ENCODE measurements around the gene RNLS.
"Not testable (repeated sequence)": the region's sequence is repeated elsewhere in the genome, so short reads cannot be mapped to it uniquely, and the experiment has no call there.

The RNLS gene

DNA sequence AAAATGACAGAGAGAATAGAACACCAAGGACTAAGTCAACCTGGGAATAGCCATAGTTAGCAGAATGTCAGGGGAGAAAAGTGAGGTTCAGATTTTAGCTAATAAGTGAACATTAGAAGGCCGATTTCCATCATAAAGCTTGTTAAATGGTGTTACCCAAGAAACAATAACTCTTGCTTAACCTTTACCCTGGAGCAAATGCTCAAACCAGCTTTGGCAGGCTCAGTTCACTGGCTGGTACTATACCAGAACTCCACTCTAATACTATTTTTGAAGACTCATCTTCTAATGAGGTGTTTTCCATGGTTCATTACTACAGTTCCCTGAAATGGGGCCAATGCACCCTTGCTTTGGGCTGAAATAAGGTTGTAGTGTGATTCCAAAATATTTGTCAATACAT lies 61.3 kb downstream of the RNLS start:
- no peak for DNase-seq

DNA sequence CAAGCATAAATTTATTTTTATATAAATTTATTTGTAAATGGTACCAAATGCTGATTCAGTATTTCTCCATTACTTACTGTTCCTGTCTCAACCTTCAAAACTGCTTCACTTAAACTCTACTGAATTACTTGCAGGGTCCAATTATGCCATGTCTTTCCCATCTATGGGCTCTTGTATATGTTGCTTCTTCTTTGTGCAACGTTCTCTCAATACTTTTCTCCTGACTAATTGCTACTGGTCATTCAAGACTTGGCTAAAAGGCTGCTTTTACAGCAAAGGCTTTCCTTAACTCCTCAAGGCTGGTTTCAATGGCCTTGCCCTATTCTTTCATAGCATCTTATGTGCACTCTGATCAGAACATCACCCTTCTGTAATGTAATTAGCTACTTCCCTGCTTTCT lies 67.9 kb downstream of the RNLS start:
- DNase-seq: no peak

DNA sequence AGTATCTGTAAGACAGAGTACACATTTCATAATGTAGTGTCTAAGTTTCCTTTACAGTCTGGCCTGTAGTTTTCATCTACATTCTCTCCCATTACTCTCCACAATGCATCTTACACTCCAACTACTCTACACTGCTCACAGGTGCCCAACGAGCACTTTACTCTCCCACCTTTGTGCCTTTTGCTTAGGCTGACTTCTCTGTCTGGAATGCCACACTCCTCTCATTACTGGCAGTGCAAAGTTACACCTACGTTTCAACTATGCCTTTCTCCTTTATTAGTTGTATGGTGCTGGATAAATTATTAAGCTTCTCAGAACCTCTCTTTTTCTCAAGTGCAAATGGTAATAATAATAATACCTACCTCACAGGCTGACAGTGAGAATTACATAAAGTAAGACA lies 70.5 kb downstream of the RNLS start:
- no peak for DNase-seq

DNA sequence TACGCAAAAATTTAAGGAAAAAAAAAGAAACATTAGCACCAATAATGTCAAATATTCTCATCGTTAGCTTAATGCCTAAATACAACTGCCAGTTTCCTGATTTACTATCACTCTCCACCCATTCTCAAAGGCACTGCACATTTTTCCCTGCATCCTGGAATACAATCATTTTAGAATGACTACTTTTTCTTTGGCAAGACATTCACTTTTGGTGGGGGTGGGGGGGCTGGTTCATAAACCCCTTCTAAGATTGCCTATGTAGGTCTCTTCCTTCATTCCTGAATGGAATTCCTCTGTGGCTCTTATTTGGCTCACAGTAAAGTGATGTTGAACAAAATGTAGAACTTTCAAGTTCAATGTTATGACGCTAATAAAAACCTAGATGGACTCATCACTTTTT lies 74.3 kb downstream of the RNLS start:
- DNase-seq: no peak

DNA sequence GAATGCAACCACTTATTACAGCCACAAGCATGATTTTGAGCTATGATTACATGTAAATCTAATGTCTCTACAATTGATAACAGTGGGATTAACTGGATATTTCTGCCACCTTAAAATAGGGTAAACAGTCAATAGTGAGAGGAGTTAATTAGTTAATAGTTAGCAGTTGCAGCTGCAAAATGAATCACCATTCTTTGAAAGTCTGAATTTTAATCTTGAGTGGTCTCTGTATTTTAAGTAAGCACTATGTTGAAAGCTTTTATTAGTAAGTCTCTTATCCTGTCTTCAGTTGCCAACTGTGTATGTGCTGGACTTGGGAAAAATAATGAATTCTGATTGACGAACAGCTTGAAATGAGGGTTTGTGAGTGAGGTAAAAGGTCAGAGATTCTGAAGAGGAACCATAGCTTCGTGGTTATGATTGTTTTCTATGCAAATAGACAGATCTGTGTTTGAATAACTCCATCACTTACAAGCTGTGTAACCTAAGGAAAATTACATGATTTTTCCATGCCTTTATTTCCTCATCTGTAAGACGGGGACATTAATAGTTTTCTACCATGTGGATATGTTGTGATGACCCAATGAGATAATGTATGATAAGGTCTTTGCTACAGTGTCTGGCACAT lies 75.2 kb downstream of the RNLS start:
- DNase-seq: no peak

DNA sequence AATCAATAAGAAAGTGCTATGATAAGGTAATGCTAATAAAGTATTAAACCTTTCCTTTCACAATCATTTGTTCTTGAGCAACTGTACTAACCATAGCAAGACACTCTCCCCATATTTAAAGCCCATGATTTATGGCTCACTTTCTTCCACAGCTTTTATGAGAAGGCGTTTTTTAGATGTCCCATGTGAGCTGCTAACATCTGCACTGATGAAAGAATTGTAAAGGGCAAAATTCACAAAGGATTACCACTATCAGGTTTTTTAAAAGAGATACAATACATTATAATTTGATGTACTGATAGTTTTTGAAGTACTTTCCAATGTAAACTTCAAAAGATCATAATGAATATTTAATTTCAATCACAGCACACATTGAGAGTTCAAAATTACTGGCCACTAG lies 75.7 kb downstream of the RNLS start:
- no peak for DNase-seq

DNA sequence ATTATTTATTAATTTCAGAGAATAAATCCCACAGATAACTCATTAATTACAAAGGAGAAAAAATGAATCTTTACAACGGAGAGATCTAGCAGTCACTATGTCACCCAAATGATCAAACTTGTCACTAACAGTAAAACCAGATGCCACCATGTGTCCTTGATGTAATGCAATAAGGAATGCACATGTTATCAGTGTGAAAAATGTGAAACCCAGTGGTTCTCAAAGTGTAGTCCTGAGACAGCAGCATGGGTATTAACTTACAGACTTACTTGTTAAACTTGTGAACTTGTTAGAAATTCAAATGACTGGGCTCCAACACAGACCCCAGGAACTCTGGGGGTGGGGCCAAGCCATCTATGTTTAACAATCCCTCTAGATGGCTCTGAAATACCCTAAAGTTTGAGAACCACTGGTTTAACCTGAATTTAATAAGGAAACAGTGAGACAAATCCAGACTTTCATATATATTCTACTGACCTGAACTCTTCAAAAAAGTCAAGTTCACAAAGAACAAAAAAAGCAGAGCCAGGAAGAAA lies 77.4 kb downstream of the RNLS start:
- no peak for DNase-seq

DNA sequence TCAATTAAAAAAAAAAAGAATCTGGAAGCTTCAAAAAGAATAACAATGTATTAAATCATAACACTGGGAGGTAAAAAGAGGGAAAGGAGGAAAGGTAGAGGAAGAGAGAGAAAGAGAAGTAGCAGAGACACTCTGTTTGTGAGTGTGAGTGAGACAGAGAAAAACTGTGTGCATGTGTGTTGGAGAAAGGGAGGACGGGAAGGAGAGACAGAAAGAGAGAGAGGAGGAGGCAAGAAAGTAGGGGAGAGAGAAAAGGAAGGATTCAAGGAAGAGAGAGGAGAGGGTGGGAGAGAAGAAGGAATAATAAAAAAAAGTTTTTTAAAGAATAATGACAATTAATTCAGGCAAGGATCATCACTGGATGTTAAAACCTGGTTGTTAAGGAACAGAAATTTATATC lies 77.9 kb downstream of the RNLS start:
- DNase-seq: no peak

DNA sequence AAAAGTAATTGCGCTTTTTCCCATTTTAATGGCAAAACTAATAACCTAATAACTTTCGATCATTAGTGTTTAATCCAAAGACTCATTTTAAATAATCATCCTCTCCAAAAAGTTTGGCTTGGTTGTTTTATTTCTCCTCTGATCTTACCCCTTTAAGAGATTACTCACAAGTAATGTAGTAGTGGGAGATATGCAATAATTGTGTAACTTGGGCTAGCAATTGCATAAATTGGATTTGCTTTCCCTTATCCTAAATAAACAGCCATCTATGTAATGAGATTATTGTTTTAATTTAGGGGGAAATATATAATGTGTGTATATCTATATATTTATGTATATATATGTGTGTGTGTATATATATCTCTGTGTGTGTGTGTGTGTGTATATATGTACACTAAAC lies 82.5 kb downstream of the RNLS start:
- no peak for DNase-seq

DNA sequence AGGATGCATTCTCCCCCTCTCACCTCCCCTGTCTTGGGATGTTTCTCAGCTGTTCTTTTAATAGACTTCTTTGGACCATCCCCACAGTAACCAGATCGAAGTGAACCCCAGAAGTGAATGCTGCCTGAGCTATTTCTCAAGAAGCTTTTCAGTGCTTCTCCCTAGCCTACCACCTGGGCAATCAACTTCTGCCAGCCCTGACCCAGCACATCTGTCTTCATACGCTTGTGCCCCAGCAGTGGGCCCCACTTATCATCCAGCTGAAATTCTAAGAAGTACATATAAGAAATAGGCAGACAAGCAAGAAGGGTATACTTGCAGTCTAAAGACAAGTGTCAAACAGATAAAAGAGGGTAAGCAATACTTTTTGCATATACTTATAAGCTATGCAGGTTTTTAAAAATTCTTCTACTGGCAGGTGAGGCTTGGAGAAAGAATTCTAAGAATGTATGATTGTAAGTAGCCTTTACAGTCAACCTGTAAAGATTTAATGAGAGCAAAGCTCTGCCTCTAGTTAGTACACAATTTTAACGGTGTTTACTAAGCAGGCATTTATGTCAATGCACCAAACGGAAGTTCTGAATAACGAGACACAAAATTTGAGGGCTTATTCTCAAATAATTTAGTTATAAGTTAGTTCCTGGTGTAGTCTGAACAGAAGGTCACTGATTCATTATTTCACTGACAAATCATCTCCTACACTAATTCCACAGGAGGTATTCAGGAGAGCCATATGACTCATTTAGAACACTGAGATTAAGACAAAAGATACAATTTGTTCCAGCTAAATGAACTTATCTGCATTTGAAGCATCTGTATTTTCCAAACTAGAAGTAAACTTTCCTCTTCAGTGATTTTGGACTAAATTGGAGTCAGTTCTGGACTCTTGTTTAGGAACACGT lies 83.3 kb downstream of the RNLS start:
- DNase-seq: no peak

DNA sequence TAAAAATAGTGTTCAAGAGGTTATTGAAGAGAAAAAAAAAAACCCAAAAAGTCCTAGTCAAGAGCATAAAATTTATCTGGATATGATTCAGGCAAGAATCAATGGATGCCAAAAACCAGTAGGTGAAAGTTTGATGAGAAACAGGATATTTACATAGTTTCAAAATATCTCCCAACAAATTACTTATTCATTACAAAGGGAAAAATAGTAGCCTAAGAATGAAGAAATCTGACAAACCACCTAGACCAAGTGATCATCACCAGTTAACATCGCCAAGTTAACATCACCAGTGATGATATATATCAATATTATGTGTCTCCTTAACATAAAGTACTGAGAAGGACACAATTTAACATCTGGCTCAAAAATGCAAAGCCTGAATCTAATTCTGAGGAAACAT lies 85.2 kb downstream of the RNLS start:
- no peak for DNase-seq

DNA sequence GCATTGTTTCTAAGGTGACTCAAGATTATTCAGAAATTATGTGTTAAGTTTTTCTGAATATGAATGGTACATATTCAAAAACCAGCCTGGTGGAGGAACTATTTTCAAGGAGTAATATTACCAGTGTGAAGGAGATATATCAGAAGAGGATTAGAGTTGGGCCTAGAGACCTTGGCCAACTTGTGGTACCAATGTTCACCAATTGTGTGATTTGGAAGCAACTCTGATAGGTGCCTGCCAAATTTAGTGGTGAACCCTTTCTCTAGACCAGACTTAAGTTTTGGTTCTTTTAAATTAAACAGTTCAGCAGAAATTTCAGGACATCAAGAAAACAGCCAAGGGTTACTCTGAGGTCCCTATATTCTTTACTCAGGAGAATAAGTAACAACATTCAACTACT lies 88.6 kb downstream of the RNLS start:
- DNase-seq: no peak

DNA sequence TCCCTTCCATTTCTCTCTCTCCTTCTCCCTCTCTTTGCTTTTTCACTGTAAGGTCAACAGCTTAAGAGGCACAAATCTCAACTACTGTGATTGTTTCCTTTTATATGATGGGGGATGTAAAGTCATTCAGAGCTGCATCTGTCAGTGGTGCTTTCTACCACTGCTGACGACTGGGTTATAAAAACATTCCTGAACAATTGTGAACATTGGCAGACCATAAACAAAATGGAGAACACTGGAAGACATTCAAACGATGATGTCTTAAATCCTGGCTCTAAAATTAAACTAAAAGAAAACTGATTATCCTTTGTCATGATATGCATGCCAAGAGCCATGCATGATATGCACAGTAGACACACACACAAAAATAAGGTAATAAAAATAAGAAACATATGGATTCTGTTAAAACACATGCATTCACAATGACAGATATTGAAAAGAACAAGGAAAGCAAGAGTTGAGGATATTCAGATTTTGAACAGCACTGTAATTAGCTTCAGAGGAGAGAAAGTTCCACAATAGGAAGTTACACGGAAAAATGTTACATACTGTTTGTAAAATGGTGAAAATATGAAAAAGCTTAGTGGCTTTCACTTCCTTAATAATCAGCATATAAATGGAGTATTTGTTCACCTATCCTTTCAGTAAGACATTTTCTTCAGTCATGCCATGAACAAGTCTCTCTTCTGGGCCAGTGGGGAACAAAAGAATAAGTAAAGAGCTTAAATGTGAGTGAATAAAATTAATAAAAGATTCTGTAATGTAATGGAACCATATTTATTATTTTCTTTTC lies 89.2 kb downstream of the RNLS start:
- no peak for DNase-seq

DNA sequence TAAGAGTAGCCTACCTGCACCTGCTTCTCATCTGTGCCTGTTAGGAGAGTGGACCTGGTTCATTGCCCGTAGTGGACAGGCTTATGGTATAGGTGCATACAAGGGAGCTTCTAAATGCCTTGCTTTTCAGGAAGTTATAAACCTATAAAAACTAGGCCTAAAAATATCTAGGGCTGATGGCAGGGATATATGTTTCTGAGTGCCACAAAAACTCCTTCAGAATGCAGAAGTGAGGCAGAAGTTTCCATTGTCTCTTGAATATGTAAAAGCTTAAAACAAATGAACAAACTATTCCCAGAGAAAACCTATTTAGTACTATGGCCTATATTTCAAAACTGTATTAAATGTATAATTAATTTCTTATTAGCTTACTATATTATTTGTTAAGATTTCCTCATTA lies 91.8 kb downstream of the RNLS start:
- DNase-seq: no peak

DNA sequence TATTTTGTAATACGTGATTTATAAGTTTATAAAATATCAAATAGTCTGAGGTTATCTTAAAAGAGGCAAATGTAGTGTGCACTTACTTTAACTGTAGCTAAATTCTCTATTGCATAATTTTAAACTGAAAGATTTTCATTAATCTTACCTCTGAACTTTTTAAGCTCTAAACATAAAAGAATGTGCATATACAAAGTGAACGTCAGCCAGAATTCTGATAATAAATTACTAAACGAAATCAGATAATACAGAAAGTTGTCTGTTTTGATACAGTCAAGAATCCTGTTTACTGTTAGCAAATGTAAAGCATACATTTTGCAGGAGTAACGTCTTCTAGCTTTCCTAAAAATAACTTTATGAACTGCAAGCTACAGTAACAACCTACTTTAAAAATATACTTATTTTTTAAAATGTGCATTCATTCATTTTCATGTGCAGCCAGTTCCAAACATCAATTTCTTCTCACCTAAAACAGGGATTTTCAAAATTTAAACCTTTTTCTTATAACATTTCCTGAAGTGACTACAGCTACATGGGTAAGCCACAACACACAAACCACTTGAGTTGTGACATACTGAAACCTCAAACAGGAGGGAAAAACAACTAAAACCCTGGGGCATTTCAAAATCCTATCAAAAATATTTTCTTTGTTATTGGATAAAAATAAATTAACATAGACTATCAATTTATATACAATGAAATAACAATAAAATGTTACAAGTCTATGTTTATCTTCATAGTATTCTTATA lies 92.7 kb downstream of the RNLS start:
- DNase-seq: no peak

DNA sequence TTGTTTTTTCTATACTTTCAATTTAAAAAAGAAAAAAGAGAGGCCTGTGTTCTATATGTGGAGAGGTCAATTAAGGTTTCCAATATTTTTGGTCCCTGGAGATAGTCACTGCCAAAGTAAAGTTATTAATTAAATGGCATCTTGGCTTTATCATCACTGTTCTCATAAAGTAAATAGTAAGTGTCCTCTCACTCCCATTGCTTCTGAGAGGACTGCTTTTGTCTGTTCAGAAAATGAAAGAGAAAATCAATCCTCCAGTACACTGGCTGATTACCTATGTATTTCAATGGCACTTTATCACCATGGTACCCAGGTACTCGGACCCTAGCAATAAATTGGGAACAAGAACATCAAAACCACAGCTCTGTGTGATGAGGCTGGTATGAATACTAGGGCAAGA lies 94.0 kb downstream of the RNLS start:
- DNase-seq: no peak

DNA sequence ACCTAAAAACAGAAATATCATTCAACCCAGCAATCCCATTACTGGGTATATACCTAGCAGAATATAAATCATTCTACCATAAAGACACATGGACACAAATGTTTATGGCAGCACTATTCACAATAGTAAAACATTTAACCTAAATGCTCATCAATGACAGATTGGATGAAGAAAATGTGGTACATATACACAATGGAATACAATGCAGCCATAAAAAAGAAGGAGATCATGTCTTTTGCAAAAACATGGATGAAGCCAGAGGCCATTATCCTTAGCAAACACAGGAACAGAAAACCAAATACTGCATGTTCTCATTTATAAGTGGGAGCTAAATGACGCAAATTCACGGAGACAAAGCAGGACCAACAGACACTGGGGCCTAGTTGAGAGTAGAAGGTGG lies 96.3 kb downstream of the RNLS start:
- DNase-seq: not testable (repeated sequence)

DNA sequence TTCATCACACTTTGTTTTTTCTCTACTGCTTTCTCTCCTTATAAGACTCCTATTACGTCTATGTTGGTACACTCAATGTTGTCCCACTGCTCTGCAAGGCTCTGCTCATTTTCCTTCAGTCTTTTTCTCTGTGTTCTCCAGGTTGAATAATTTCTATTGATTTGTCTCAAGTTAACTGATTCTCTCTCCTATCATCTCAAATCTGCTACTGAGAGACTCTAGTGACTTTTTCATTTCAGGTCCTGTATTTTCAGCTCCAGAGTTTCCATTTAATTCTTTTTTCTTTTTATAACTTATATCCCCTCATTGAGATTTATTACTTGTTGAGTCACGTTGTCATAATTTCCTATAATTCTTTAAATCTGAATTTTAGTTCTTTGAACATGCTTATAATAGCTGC lies 100.9 kb downstream of the RNLS start:
- no peak for DNase-seq

DNA sequence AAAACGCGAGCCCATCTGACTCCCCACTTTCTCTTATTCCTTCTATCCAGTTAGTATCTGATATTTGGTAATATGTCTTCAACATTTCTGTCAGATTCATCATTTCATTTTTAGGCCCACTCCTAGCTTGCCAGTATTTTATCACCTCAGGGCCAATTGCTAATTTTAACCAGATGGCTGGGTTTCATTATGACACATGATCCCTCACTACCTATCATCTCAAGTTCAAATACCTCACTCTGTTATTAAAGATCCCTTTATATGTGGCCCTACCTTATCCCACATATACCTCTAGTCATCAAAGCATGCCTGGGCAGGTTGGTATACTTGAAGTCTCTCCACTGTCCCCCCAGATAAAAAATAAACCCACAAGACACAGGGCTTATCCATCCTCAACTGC lies 104.9 kb downstream of the RNLS start:
- no peak for DNase-seq

DNA sequence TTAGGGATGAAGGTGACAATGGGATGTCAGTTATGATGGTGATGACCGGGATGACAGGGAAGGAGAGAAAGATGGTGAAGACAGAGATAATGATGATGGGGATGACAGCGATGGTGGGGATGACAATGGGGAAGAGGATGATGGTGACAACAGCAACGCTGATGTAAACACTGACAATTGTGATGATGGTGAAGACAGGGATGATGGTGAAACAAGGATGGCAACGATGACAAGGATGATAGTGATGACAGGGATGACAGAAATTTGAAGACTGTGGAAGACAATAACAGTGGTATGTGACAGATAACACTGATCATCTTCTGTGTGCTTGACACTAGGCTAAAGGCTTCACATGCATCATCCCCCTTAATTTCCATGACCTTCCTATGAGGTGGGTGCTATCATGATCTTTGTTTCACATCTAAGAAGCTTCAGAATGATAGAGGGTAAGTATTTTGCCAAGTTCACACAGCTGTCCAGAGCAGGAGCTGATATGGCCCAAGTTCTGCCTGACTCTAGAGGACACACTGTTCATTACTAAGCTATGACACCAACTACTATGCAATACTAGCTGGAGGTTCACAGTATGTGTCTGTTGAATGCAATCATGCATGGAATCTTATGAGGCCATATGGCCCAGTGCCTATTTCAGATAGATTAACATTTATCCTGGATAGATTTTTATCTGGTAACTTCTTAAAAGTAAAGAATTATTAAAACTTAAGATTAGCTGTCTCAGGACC lies 105.6 kb downstream of the RNLS start:
- DNase-seq: no peak

DNA sequence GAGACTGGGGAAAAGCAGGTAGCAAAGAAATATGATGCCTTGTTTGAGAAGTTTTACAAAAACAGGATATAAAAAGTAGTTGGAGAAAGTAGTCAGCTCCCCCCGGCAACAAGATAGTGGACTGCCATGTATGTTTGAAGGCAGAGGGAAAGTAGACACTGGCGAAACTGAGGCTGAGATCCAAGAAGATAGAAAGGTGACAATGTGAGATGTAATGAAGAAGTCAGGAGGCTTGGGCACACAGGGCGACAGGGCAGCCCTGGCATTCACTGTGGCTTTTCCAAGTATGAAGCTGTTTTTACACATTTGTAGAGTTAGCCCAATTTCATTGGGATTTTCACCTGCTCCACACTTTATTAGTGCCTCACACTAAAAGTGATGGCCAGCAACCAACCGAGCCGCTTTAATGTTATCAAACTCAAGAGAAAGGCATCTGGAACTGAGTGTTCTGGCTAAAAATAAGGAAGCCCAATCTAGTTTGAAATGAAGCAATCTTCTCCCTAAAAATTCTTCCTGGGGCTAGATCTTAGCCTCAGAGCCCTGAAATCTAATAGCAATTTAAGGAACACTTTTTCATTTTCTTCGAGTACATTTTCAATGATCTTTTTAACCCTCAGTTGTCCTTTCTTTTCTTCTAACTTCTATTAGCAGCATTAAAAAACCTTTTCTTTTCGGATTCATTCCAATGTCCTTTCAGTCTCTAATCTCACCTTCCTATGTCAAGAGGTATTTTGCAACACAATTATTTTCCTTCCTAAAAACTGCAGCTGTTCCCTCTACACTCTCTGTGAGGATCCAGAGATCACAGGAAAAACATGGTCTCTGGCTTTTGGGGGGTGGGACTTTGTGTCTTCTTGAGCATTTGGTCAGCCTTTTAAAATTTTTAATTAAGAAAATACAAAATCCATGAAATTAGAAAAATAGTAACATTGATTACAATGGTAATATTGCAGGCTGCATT lies 108.0 kb downstream of the RNLS start:
- no peak for DNase-seq

Measured in left hindlimb (tissue), 1 donor.